Dendritic cell treated with granulocyte-macrophage colony-stimulating factor and Interleukin-4, amounts not matched to agents 40 ng/mL and 50 ng/mL, for 4 days (primary cell): ENCODE measurements around the gene TRAF3IP1.
"Not testable (repeated sequence)": the region's sequence is repeated elsewhere in the genome, so short reads cannot be mapped to it uniquely, and the experiment has no call there.

Source experiments
- H3K27ac Mint-ChIP-seq: one replicate; pipeline ENCODE4 v1.8.0; 2022; ENCODE audit warnings: mild to moderate bottlenecking, mixed read lengths
- H3K27me3 Mint-ChIP-seq: one replicate; pipeline ENCODE4 v1.8.0; 2022; ENCODE audit warnings: mild to moderate bottlenecking, mixed read lengths
- H3K36me3 Mint-ChIP-seq: one replicate; pipeline ENCODE4 v1.8.0; 2022; ENCODE audit warnings: low read depth, mixed read lengths
- H3K4me1 Mint-ChIP-seq: one replicate; pipeline ENCODE4 v1.8.0; 2022; ENCODE audit warnings: low read depth, mixed read lengths
- H3K4me3 Mint-ChIP-seq: one replicate; pipeline ENCODE4 v1.8.0; 2022; ENCODE audit warnings: mild to moderate bottlenecking, moderate library complexity, mixed read lengths
- H3K9me3 Mint-ChIP-seq: one replicate; pipeline ENCODE4 v1.8.0; 2022; ENCODE audit warnings: mixed read lengths
- intact Hi-C: fragments of 100-400 bp; cut with micrococcal nuclease; formaldehyde crosslinking; loops from one replicate; pipeline ENCODE4 v1.15.0; 2022

TRAF3IP1 gene, protein sequence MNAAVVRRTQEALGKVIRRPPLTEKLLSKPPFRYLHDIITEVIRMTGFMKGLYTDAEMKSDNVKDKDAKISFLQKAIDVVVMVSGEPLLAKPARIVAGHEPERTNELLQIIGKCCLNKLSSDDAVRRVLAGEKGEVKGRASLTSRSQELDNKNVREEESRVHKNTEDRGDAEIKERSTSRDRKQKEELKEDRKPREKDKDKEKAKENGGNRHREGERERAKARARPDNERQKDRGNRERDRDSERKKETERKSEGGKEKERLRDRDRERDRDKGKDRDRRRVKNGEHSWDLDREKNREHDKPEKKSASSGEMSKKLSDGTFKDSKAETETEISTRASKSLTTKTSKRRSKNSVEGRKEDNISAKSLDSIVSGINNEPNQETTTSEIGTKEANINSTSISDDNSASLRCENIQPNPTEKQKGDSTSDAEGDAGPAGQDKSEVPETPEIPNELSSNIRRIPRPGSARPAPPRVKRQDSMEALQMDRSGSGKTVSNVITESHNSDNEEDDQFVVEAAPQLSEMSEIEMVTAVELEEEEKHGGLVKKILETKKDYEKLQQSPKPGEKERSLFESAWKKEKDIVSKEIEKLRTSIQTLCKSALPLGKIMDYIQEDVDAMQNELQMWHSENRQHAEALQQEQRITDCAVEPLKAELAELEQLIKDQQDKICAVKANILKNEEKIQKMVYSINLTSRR

GRCh38 chr2:238320246-238320647 is at the start of gene TRAF3IP1:
TSS of gene TRAF3IP1 (plus strand) at chr2:238320518. CDS start at chr2:238320663, 145 bp downstream.
- intact Hi-C loops = loop anchor here (2.0 kb wide), 1 partner anchor 31 kb away; the partner anchor contains the start of gene PER2
- H3K9me3 Mint-ChIP-seq = no peaks in the 10 kb centered on the region
- H3K36me3 Mint-ChIP-seq = peaks cover 6% of the 10 kb centered on the region
- peak within 1 kb of the TSS; percentile 75 for H3K4me3 Mint-ChIP-seq
- peaks cover 28% of the 10 kb centered on the region for H3K27me3 Mint-ChIP-seq
- H3K27ac Mint-ChIP-seq = no peak within 1 kb of the TSS
- peaks cover 11% of the 10 kb centered on the region for H3K4me1 Mint-ChIP-seq

GRCh38 chr2:238270606-238271005 is 49.7 kb upstream of the TRAF3IP1 start:
- Mint-ChIP-seq H3K27me3 (no peaks in the 10 kb centered on the region), H3K4me3 (no peak overlapping the region), H3K9me3 (no peaks in the 10 kb centered on the region), H3K36me3 (peaks cover 96% of the 10 kb centered on the region), H3K27ac (no peak overlapping the region), H3K4me1 (peaks cover 15% of the 10 kb centered on the region)
- intact Hi-C loops = no loop called here

- Mint-ChIP-seq H3K27me3 (no peaks in the 10 kb centered on the region), H3K4me3 (no peak overlapping the region), H3K36me3 (peaks cover 94% of the 10 kb centered on the region), H3K9me3 (no peaks in the 10 kb centered on the region), H3K27ac (no peak overlapping the region), H3K4me1 (peaks cover 15% of the 10 kb centered on the region)
- intact Hi-C loops = no loop called here
These were observed 49.2 kb upstream of the TRAF3IP1 start for GRCh38 chr2:238271061-238271554.

GRCh38 chr2:238271686-238272085 is 48.6 kb upstream of the TRAF3IP1 start:
- peaks cover 15% of the 10 kb centered on the region for H3K4me1 Mint-ChIP-seq
- H3K27ac Mint-ChIP-seq = peak overlapping the region; percentile 85
- H3K9me3 Mint-ChIP-seq, intact Hi-C loops, H3K4me3 Mint-ChIP-seq, H3K27me3 Mint-ChIP-seq: not testable (repeated sequence)
- peaks cover 94% of the 10 kb centered on the region for H3K36me3 Mint-ChIP-seq

GRCh38 chr2:238272156-238272555 is 48.2 kb upstream of the TRAF3IP1 start:
- Mint-ChIP-seq H3K9me3 (no peaks in the 10 kb centered on the region), H3K4me3 (no peak overlapping the region), H3K27me3 (no peaks in the 10 kb centered on the region), H3K36me3 (peaks cover 94% of the 10 kb centered on the region), H3K27ac (peak overlapping the region; percentile 85), H3K4me1 (peaks cover 15% of the 10 kb centered on the region)
- intact Hi-C loops = no loop called here

DNA sequence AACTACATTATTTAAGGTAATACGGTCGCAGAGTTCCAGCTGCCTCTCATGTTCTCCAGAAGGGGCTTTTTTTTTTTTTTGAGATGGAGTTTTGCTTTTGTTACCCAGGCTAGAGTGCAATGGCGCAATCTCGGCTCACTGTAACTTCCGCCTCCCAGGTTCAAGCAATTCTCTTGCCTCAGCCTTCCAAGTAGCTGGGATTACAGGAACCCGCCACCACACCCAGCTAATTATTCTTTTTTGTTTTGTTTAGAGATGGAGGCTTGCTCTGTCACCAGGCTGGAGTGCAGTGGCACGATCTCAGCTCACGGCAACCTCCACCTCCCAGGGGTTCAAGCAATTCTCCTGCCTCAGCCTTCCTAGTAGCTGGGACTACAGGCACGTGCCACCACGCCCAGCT is 46.9 kb upstream of the TRAF3IP1 start:
- H3K27ac Mint-ChIP-seq = peak overlapping the region; percentile 85
- H3K4me3 Mint-ChIP-seq = peak overlapping the region; percentile 22
- peaks cover 15% of the 10 kb centered on the region for H3K4me1 Mint-ChIP-seq
- intact Hi-C loops, H3K9me3 Mint-ChIP-seq, H3K27me3 Mint-ChIP-seq: not testable (repeated sequence)
- H3K36me3 Mint-ChIP-seq = peaks cover 93% of the 10 kb centered on the region

- Mint-ChIP-seq H3K9me3 (no peaks in the 10 kb centered on the region), H3K4me1 (peaks cover 15% of the 10 kb centered on the region), H3K4me3 (no peak overlapping the region), H3K27me3 (no peaks in the 10 kb centered on the region), H3K36me3 (peaks cover 88% of the 10 kb centered on the region), H3K27ac (peak overlapping the region; percentile 85)
- intact Hi-C loops = no loop called here
These were observed 46.0 kb upstream of the TRAF3IP1 start for GRCh38 chr2:238274152-238274865.

DNA sequence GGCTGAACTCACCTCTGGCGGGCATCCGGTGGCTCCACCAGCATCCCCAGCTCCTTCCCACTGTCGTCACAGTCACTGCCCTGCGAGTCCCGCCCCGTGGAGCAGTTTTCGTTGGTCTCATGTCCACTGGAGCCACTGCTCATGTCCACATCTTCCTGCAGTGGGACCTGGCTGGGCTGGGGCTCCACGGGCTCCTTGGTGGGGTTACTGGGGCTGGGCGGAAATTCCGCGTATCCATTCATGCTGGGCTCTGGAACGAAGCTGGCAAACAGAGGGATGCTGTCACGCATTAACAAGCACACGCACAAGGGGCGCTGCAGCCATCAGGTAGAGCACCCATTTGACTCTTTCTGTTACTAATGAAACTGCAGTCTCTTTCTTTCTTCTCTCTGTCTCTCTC is 42.6 kb upstream of the TRAF3IP1 start:
- H3K27me3 Mint-ChIP-seq = no peaks in the 10 kb centered on the region
- H3K4me1 Mint-ChIP-seq = peaks cover 29% of the 10 kb centered on the region
- no peak overlapping the region for H3K27ac Mint-ChIP-seq
- H3K4me3 Mint-ChIP-seq = no peak overlapping the region
- intact Hi-C loops = no loop called here
- H3K9me3 Mint-ChIP-seq = no peaks in the 10 kb centered on the region
- H3K36me3 Mint-ChIP-seq = peaks cover 54% of the 10 kb centered on the region

- Mint-ChIP-seq H3K36me3 (peaks cover 45% of the 10 kb centered on the region), H3K27ac (no peak overlapping the region), H3K4me3 (no peak overlapping the region), H3K27me3 (no peaks in the 10 kb centered on the region), H3K9me3 (no peaks in the 10 kb centered on the region), H3K4me1 (peaks cover 31% of the 10 kb centered on the region)
- intact Hi-C loops = no loop called here
These were observed 41.5 kb upstream of the TRAF3IP1 start for GRCh38 chr2:238278626-238279323.

DNA sequence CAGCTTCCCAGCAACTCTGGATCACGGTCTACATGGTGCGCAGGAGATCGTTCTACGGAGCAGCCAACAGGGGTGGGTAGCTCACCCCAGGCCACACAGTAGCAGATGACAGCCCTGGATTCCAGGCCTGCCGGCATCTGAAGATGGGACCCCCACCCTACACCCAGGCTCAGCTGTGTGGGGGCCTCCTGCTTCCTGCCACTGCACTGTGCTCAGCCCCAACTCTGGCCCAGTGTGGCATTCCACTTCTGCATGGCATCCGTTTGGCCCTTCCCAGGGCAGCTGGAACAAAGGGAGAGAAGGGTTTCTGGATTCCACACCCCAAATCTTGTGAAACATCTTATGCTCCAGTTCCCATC is 41.0 kb upstream of the TRAF3IP1 start:
- Mint-ChIP-seq H3K27me3 (no peaks in the 10 kb centered on the region), H3K27ac (no peak overlapping the region), H3K4me1 (peaks cover 37% of the 10 kb centered on the region), H3K4me3 (no peak overlapping the region), H3K9me3 (no peaks in the 10 kb centered on the region), H3K36me3 (peaks cover 40% of the 10 kb centered on the region)
- intact Hi-C loops = no loop called here

- Mint-ChIP-seq H3K4me1 (peaks cover 43% of the 10 kb centered on the region), H3K4me3 (no peak overlapping the region), H3K27ac (no peak overlapping the region), H3K27me3 (no peaks in the 10 kb centered on the region), H3K36me3 (peaks cover 30% of the 10 kb centered on the region), H3K9me3 (no peaks in the 10 kb centered on the region)
- intact Hi-C loops = no loop called here
These were observed 40.1 kb upstream of the TRAF3IP1 start for GRCh38 chr2:238280083-238280825.

DNA sequence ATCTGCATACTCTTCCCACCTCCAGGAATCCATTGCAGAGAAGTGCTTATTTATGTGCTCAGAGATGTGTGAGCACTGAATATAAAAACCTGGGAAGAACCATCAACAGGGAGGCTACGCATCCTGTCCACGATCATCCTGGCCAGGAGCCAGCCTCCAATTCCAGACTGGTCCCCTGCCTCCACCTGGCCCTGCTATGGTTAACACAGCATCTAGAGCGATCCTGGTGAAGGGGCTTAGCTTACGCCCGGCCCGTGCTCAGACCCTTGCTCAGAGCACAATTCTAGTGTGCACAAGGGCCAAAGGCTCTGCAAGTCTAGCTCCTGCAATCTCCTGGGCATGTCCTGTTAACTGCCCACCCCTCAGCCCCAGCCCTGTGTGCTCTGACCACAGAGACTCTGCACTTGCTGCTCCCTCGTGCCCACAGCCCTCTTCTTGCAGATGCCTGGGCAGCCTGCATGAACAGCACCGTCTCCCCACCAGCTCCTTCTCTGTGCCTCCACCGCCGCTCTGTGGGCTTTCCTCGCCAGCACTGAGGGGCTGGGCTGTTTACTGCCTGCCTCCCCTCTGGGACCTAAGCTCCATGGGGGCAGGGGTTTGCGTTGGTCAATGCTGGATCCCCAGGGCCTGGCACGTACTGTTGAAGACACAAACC is 38.4 kb upstream of the TRAF3IP1 start:
- Mint-ChIP-seq H3K27ac (no peak overlapping the region), H3K4me1 (peaks cover 60% of the 10 kb centered on the region)

More for the DNA sequence above, 38.4 kb upstream of the TRAF3IP1 start:
- H3K27me3 Mint-ChIP-seq = no peaks in the 10 kb centered on the region
- intact Hi-C loops = no loop called here
- H3K4me3 Mint-ChIP-seq = no peak overlapping the region
- peaks cover 16% of the 10 kb centered on the region for H3K36me3 Mint-ChIP-seq
- no peaks in the 10 kb centered on the region for H3K9me3 Mint-ChIP-seq
